HepG2 (cell line): ENCODE results near the gene PCYOX1L. TPM values are rescaled to one million over a fixed set of nuclear protein-coding genes. Genes with fewer than 3 reads are reported as not detected.

Experiments used
- ATAC-seq: fragments of 200-7000 bp; cut with Tn5 transposase; 3 replicates; pipeline ENCODE4 v1.9.1; 2020; ENCODE audit warnings: mild to moderate bottlenecking, moderate library complexity
- BruUV-seq: library from RNA; stranded (reverse); fragments of 400-500 nt; replicated peaks from 2 replicates; lab custom pipeline; 2021; lab: Mats Ljungman, UMichigan
- CTCF ChIA-PET: fragments of 300-600 bp; formaldehyde crosslinking; extraction: SDS; loops from one replicate; lab custom pipeline; 2021; ENCODE audit warnings: low total read pairs, inconsistent platforms, low intra/inter-chr PET ratio; lab: Yijun Ruan, JAX
- POLR2A ChIA-PET: fragments of 350-600 bp; sonication (Branson Sonifier 250); formaldehyde crosslinking; loops from one replicate; lab custom pipeline; 2020; ENCODE audit warnings: antibody characterized with exemption, inconsistent platforms; lab: Yijun Ruan, JAX
- DNase-seq: peaks from one replicate; pipeline ENCODE4 v3.0.0-alpha.2; 2015; ENCODE audit warnings: low spot score
- FAIRE-seq: peaks from 3 replicates; lab custom pipeline; 2011; peaks lifted over from hg19 to GRCh38; lab: Jason Lieb, UNC
- H2AFZ ChIP-seq: one replicate; pipeline ENCODE4 v1.6.1; 2011; ENCODE audit warnings: low read length, inconsistent platforms
- H3K27ac ChIP-seq: fragments of 300-600 bp; 3 replicates; pipeline ENCODE4 v1.8.0; 2011; ENCODE audit warnings: mixed run types, mild to moderate bottlenecking, mixed read lengths, low read length, inconsistent platforms; ENCODE audit not compliant: insufficient read depth; ENCODE audit errors: extremely low read length
- H3K27me3 ChIP-seq, 2 experiments: fragments of 200-600 bp in 1 of 2; 2 replicates in 1 of 2; 3 replicates in 1 of 2; pipeline versions ENCODE4 v1.6.0 to v1.8.0; 2011; ENCODE audit warnings: low read length in 2 of 2, mild to moderate bottlenecking in 2 of 2, moderate library complexity in 2 of 2, inconsistent platforms in 1 of 2; ENCODE audit not compliant: insufficient read depth in 2 of 2, control insufficient read depth in 1 of 2
- H3K36me3 ChIP-seq, 2 experiments: fragments of 200-600 bp in 1 of 2; replicated peaks in 1 of 2; 2 replicates in 1 of 2; 3 replicates in 1 of 2; pipeline versions ENCODE4 v1.5.1 to v1.8.0; 2011; ENCODE audit warnings: low read length in 2 of 2, inconsistent platforms in 1 of 2; ENCODE audit not compliant: insufficient read depth in 2 of 2, control insufficient read depth in 1 of 2
- H3K4me1 ChIP-seq: 2 replicates; pipeline ENCODE4 v1.5.1; 2012; ENCODE audit warnings: low read length, inconsistent platforms; ENCODE audit not compliant: insufficient read depth
- H3K4me2 ChIP-seq: 2 replicates; pipeline ENCODE4 v1.6.0; 2011; ENCODE audit warnings: low read depth, low read length, inconsistent platforms
- H3K4me3 ChIP-seq, 3 experiments: fragments of 200-600 bp in 1 of 3; sonication (generic), shearing (Covaris generic) in 1 of 3; replicated peaks in 1 of 3; 2 replicates each; pipeline ENCODE4 v1.5.1; 2011 to 2016; ENCODE audit warnings: low read length in 3 of 3, inconsistent platforms in 2 of 3, low read depth in 2 of 3, mild to moderate bottlenecking in 2 of 3, control low read depth in 1 of 3, mixed read lengths in 1 of 3; ENCODE audit not compliant: insufficient read depth in 1 of 3
- H3K79me2 ChIP-seq: one replicate; pipeline ENCODE4 v1.6.1; 2011; ENCODE audit warnings: low read length, inconsistent platforms; ENCODE audit not compliant: insufficient read depth
- H3K9ac ChIP-seq: 2 replicates; pipeline ENCODE4 v1.6.0; 2011; ENCODE audit warnings: mild to moderate bottlenecking, low read depth, low read length, inconsistent platforms; ENCODE audit not compliant: insufficient read depth
- H3K9me3 ChIP-seq: 2 replicates; pipeline ENCODE4 v1.5.1; 2012; ENCODE audit warnings: mild to moderate bottlenecking, low read length
- H4K20me1 ChIP-seq: 2 replicates; pipeline ENCODE4 v1.6.0; 2011; ENCODE audit warnings: inconsistent platforms, mild to moderate bottlenecking, low read length, moderate library complexity; ENCODE audit not compliant: insufficient read depth
- ASH2L ChIP-seq: fragments of 300-600, 200-600 bp; sonication (generic); IDR thresholded peaks from 2 replicates; pipeline ENCODE4 v1.7.0; 2017; ENCODE audit warnings: low read depth, mild to moderate bottlenecking, moderate library complexity, mixed read lengths, low read length; ENCODE audit not compliant: insufficient read length
- EZH2 ChIP-seq: conservative IDR thresholded peaks from 2 replicates; pipeline ENCODE4 v1.6.1; 2012; ENCODE audit warnings: mild to moderate bottlenecking, low read depth, low read length, moderate library complexity
- HNF4G ChIP-seq, 2 experiments: sonication (generic) in 1 of 2; formaldehyde crosslinking in 1 of 2; IDR thresholded peaks; 2 replicates each; pipeline versions ENCODE4 v1.4.0 to v1.6.1; 2011 to 2020; ENCODE audit warnings: borderline replicate concordance in 2 of 2, low read depth in 2 of 2, mild to moderate bottlenecking in 2 of 2, low read length in 1 of 2, missing genetic modification reagents in 1 of 2, moderate library complexity in 1 of 2
- KDM2A ChIP-seq: sonication (generic); formaldehyde crosslinking; IDR thresholded peaks from 2 replicates; pipeline ENCODE4 v1.4.0; 2020; ENCODE audit warnings: low read depth, missing genetic modification reagents, borderline replicate concordance
- MYNN ChIP-seq: sonication (generic); formaldehyde crosslinking; IDR thresholded peaks from 2 replicates; pipeline ENCODE4 v1.4.0; 2020; ENCODE audit warnings: mild to moderate bottlenecking, low read depth, missing genetic modification reagents
- NFE2L1 ChIP-seq: sonication (generic); formaldehyde crosslinking; IDR thresholded peaks from 2 replicates; pipeline ENCODE4 v1.4.0; 2020; ENCODE audit warnings: missing genetic modification reagents, mild to moderate bottlenecking, borderline replicate concordance
- SRSF9 ChIP-seq: fragments of 200-400 bp; formaldehyde crosslinking; IDR thresholded peaks from 2 replicates; pipeline ENCODE4 v1.6.1; 2018; ENCODE audit warnings: borderline replicate concordance, mild to moderate bottlenecking, low read depth, low read length; ENCODE audit not compliant: insufficient read depth, poor library complexity, severe bottlenecking
- STAG1 ChIP-seq: sonication (generic); formaldehyde crosslinking; IDR thresholded peaks from 2 replicates; pipeline ENCODE4 v1.4.0; 2020; ENCODE audit warnings: missing genetic modification reagents
- ZIK1 ChIP-seq: sonication (generic); formaldehyde crosslinking; IDR thresholded peaks from 2 replicates; pipeline ENCODE4 v1.5.0; 2020; ENCODE audit warnings: mild to moderate bottlenecking, low read depth, missing genetic modification reagents, borderline replicate concordance
- ZNF30 ChIP-seq: sonication (generic); formaldehyde crosslinking; IDR thresholded peaks from 2 replicates; pipeline ENCODE4 v1.5.0; 2020; ENCODE audit warnings: mild to moderate bottlenecking, missing genetic modification reagents
- ZNF678 ChIP-seq: sonication (generic); formaldehyde crosslinking; IDR thresholded peaks from 2 replicates; pipeline ENCODE4 v1.4.0; 2020; ENCODE audit warnings: mild to moderate bottlenecking, missing genetic modification reagents
- ZNF747 ChIP-seq: sonication (generic); formaldehyde crosslinking; IDR thresholded peaks from 2 replicates; pipeline ENCODE4 v1.8.1; 2023; ENCODE audit warnings: missing genetic modification reagents, mild to moderate bottlenecking, borderline replicate concordance
- WGBS: methylation state at CpG from one replicate; pipeline ENCODE4 v1.1.6; 2017; ENCODE audit warnings: low lambda C conversion rate; 5-methylcytosine and 5-hydroxymethylcytosine counted together
- in situ Hi-C: cut with HindIII; loops from 2 replicates; pipeline ENCODE4 v1.10.0; 2017; ENCODE audit warnings: low pct_unique_long_range_greater_than_20kb; ENCODE audit not compliant: extremely low pct_ligation_motif_present
- intact Hi-C: fragments of 100-400 bp; cut with micrococcal nuclease; formaldehyde crosslinking; loops from one replicate; pipeline ENCODE4 v1.10.0; 2022; ENCODE audit not compliant: unreplicated experiment
- polyA plus RNA-seq, 8 experiments: library from polyadenylated mRNA; depleted of rRNA in 3 of 8; stranded (reverse) in 7 of 8; unstranded in 1 of 8; fragments of >200 nt; fragmentation: Illumina TruSeq in 4 of 8; extraction: Trizol in 4 of 8; gene quantifications; 2 replicates each; pipeline versions ENCODE4 v1.2.1 to v1.2.3, GENCODE V29; 2011 to 2016; ENCODE audit warnings: low read depth in 4 of 8, missing spikeins in 1 of 8, mixed read lengths in 1 of 8; ENCODE audit not compliant: insufficient read depth in 1 of 8
- total RNA-seq, 5 experiments: library from RNA; depleted of rRNA; stranded (reverse); fragments of >200 nt; fragmentation: Illumina TruSeq; extraction: Trizol; gene quantifications; 2 replicates each; pipeline ENCODE4 v1.2.3, GENCODE V29; 2016; ENCODE audit warnings: low read depth in 1 of 5
- TF ChIP-seq, protein P1 (sequence below): sonication (generic); formaldehyde crosslinking; IDR thresholded peaks from 2 replicates; pipeline ENCODE4 v1.5.1; 2020; ENCODE audit warnings: missing genetic modification reagents, mild to moderate bottlenecking, borderline replicate concordance
- TF ChIP-seq, protein P2 (sequence below): sonication (generic); formaldehyde crosslinking; IDR thresholded peaks from 2 replicates; pipeline ENCODE4 v1.4.0; 2020; ENCODE audit warnings: mild to moderate bottlenecking, missing genetic modification reagents
- TF ChIP-seq, protein P3 (sequence below): sonication (generic); formaldehyde crosslinking; IDR thresholded peaks from 2 replicates; pipeline ENCODE4 v1.8.0; 2022; ENCODE audit warnings: missing genetic modification reagents, low read depth, mild to moderate bottlenecking, borderline replicate concordance
- TF ChIP-seq, protein P4 (sequence below): sonication (generic); formaldehyde crosslinking; IDR thresholded peaks from 2 replicates; pipeline ENCODE4 v1.5.0; 2020; ENCODE audit warnings: missing genetic modification reagents, mild to moderate bottlenecking, borderline replicate concordance

The PCYOX1L gene
- total and polyA plus RNA-seq, 2 of the 13 experiments (the other 11 are each of a cell fraction or from before 2014, with no cell fraction given) = 1.00 to 3.7 TPM

DNA sequence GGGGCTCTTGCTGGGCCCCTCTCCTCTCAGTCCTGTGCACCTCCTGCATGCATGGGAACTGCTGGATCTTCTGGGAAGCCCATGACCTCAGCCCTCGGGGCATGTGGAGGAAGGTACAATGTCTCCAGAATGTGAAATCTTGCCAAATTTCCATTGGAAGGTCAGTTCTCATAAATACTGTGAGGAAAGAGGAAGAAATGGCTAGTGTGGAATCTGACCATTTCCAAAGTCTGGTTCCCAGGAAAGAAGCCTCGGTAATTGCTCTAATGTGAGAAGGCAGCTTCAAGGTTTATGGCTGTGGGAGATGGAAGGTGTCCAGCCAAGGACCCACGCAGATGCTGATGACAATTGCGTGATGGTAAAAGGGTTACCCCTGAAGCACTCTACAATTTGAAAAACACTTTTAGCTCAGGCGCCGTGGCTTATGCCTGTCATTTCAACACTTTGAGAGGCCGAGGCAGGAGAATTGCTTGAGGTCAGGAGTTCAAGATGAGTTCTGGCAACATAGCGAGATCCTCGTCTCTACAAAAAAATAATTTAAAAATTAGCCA is 29.3 kb downstream of the PCYOX1L start:
- no peak overlapping the region for H3K4me2 ChIP-seq
- ChIA-PET CTCF (no interaction called here), POLR2A (no interaction called here)
- intact Hi-C loops = no loop called here
- FAIRE-seq (no peak), DNase-seq (no peak), ATAC-seq (no peak)
- H2AFZ ChIP-seq = no peak overlapping the region
- H3K4me1 ChIP-seq = peaks cover 46% of the 10 kb centered on the region
- in situ Hi-C loops = loop anchor here (10.0 kb wide), 1 partner anchor 48 kb away; no protein-coding TSS in a partner anchor
- no peaks in the 10 kb centered on the region for H3K79me2 ChIP-seq
- no peak overlapping the region for H3K4me3 ChIP-seq
- no peaks in the 10 kb centered on the region for H4K20me1 ChIP-seq
- H3K27ac ChIP-seq = no peak overlapping the region
- WGBS = 34% methylated on average over 9 of the region's 9 CpGs
- no peaks in the 10 kb centered on the region for H3K36me3 ChIP-seq
- peaks cover 2 to 5% of the 10 kb centered on the region in 2 experiments; a peak in 2 of 5 replicates for H3K27me3 ChIP-seq
- no peak overlapping the region for H3K9ac ChIP-seq
- BruUV-seq = no TSS peak
- H3K9me3 ChIP-seq = no peaks in the 10 kb centered on the region
- TF ChIP-seq, protein P1, sequence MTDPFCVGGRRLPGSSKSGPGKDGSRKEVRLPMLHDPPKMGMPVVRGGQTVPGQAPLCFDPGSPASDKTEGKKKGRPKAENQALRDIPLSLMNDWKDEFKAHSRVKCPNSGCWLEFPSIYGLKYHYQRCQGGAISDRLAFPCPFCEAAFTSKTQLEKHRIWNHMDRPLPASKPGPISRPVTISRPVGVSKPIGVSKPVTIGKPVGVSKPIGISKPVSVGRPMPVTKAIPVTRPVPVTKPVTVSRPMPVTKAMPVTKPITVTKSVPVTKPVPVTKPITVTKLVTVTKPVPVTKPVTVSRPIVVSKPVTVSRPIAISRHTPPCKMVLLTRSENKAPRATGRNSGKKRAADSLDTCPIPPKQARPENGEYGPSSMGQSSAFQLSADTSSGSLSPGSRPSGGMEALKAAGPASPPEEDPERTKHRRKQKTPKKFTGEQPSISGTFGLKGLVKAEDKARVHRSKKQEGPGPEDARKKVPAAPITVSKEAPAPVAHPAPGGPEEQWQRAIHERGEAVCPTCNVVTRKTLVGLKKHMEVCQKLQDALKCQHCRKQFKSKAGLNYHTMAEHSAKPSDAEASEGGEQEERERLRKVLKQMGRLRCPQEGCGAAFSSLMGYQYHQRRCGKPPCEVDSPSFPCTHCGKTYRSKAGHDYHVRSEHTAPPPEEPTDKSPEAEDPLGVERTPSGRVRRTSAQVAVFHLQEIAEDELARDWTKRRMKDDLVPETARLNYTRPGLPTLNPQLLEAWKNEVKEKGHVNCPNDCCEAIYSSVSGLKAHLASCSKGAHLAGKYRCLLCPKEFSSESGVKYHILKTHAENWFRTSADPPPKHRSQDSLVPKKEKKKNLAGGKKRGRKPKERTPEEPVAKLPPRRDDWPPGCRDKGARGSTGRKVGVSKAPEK (CRISPR knock-in tag) = no peak
- TF ChIP-seq KDM2A (CRISPR knock-in tag) (no peak), ZIK1 (CRISPR knock-in tag) (no peak), ZNF747 (CRISPR knock-in tag) (no peak), ASH2L (no peak), STAG1 (no peak), EZH2 (no peak), NFE2L1 (no peak), HNF4G (IDR thresholded peaks at IDR 0.05; ENCODE audit: borderline replicate concordance, low read depth, low read length) (no peak), HNF4G (CRISPR knock-in tag; IDR thresholded peaks at IDR 0.05; ENCODE audit: borderline replicate concordance, low read depth) (no peak), MYNN (CRISPR knock-in tag) (no peak), ZNF30 (CRISPR knock-in tag) (no peak), ZNF678 (no peak), SRSF9 (no peak)
- TF ChIP-seq, protein P2, sequence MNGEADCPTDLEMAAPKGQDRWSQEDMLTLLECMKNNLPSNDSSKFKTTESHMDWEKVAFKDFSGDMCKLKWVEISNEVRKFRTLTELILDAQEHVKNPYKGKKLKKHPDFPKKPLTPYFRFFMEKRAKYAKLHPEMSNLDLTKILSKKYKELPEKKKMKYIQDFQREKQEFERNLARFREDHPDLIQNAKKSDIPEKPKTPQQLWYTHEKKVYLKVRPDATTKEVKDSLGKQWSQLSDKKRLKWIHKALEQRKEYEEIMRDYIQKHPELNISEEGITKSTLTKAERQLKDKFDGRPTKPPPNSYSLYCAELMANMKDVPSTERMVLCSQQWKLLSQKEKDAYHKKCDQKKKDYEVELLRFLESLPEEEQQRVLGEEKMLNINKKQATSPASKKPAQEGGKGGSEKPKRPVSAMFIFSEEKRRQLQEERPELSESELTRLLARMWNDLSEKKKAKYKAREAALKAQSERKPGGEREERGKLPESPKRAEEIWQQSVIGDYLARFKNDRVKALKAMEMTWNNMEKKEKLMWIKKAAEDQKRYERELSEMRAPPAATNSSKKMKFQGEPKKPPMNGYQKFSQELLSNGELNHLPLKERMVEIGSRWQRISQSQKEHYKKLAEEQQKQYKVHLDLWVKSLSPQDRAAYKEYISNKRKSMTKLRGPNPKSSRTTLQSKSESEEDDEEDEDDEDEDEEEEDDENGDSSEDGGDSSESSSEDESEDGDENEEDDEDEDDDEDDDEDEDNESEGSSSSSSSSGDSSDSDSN = no peak
- TF ChIP-seq, protein P3, sequence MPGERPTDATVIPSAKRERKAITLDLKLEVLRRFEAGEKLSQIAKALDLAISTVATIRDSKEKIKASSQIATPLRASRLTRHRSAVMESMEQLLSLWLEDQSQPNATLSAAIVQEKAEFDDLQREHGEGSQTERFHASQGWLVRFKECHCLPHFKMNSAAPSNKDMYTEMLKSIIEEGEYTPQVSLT = no peak
- TF ChIP-seq, protein P4, sequence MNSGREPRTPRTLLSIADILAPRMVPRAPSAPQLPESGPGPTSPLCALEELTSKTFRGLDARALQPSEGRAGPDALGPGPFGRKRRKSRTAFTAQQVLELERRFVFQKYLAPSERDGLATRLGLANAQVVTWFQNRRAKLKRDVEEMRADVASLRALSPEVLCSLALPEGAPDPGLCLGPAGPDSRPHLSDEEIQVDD (CRISPR knock-in tag) = no peak
